Neuronal stem cell (in vitro differentiated cells): ENCODE measurements around the gene SHROOM1.
A peak's percentile ranks its signal among the peaks of the same experiment; 100 is the strongest.

ENCODE experiments used
- DNase-seq: peaks from one replicate; pipeline ENCODE4 v3.0.0-alpha.2; 2013; ENCODE audit warnings: low spot score
- H2AFZ ChIP-seq: one replicate; pipeline ENCODE4 v1.6.1; 2013; ENCODE audit warnings: mild to moderate bottlenecking, low read length, inconsistent platforms
- H2AK5ac ChIP-seq: 2 replicates; pipeline ENCODE4 v1.6.1; 2013; ENCODE audit warnings: low read depth, mild to moderate bottlenecking, inconsistent platforms, low read length, moderate library complexity, mixed read lengths
- H2BK120ac ChIP-seq: 2 replicates; pipeline ENCODE4 v1.6.1; 2013; ENCODE audit warnings: low read depth, mild to moderate bottlenecking, inconsistent platforms, low read length, moderate library complexity, mixed read lengths
- H2BK12ac ChIP-seq: one replicate; pipeline ENCODE4 v1.6.1; 2013; ENCODE audit warnings: low read length, inconsistent platforms
- H2BK15ac ChIP-seq: 2 replicates; pipeline ENCODE4 v1.6.1; 2013; ENCODE audit warnings: mild to moderate bottlenecking, low read length, inconsistent platforms, mixed read lengths
- H2BK5ac ChIP-seq: one replicate; pipeline ENCODE4 v1.6.1; 2013; ENCODE audit warnings: inconsistent platforms, mild to moderate bottlenecking, low read length, moderate library complexity
- H3K14ac ChIP-seq: one replicate; pipeline ENCODE4 v1.6.1; 2013; ENCODE audit warnings: low read length, inconsistent platforms
- H3K18ac ChIP-seq: 2 replicates; pipeline ENCODE4 v1.6.1; 2013; ENCODE audit warnings: low read length, inconsistent platforms
- H3K23ac ChIP-seq: 2 replicates; pipeline ENCODE4 v1.6.1; 2013; ENCODE audit warnings: low read depth, mild to moderate bottlenecking, mixed read lengths, low read length, inconsistent platforms; ENCODE audit not compliant: poor library complexity
- H3K27ac ChIP-seq: replicated peaks from 3 replicates; pipeline ENCODE4 v1.5.1; 2013; ENCODE audit warnings: low read length, inconsistent platforms
- H3K27me3 ChIP-seq, 3 experiments: 2 replicates each; pipeline ENCODE4 v1.6.1; 2013; ENCODE audit warnings: low read length in 3 of 3, mild to moderate bottlenecking in 2 of 3, inconsistent platforms in 1 of 3, low read depth in 1 of 3, mixed read lengths in 1 of 3, moderate library complexity in 1 of 3; ENCODE audit not compliant: control insufficient read depth in 3 of 3, insufficient read depth in 3 of 3
- H3K36me3 ChIP-seq, 2 donors: replicated peaks in 1 of 2; 2 replicates each; pipeline ENCODE4 v1.6.1; 2013; ENCODE audit warnings: low read length in 2 of 2; ENCODE audit not compliant: control insufficient read depth in 2 of 2, insufficient read depth in 2 of 2
- H3K4ac ChIP-seq: 2 replicates; pipeline ENCODE4 v1.6.1; 2013; ENCODE audit warnings: inconsistent platforms, mild to moderate bottlenecking, low read length, moderate library complexity
- H3K4me1 ChIP-seq, 2 donors: 1 replicate in 1 of 2; 2 replicates in 1 of 2; pipeline ENCODE4 v1.6.1; 2013; ENCODE audit warnings: low read length in 2 of 2, low read depth in 1 of 2; ENCODE audit not compliant: control insufficient read depth in 2 of 2, insufficient read depth in 1 of 2
- H3K4me2 ChIP-seq: one replicate; pipeline ENCODE4 v1.6.1; 2013; ENCODE audit warnings: mild to moderate bottlenecking, low read length, inconsistent platforms; ENCODE audit not compliant: insufficient read depth, poor library complexity, severe bottlenecking
- H3K4me3 ChIP-seq, 2 donors: 2 replicates each; pipeline ENCODE4 v1.5.1; 2013; ENCODE audit warnings: low read length in 2 of 2, mild to moderate bottlenecking in 2 of 2, inconsistent platforms in 1 of 2, moderate library complexity in 1 of 2
- H3K79me1 ChIP-seq: one replicate; pipeline ENCODE4 v1.6.1; 2013; ENCODE audit warnings: low read depth, mild to moderate bottlenecking, inconsistent platforms, low read length, moderate library complexity
- H3K9ac ChIP-seq: one replicate; pipeline ENCODE4 v1.6.1; 2013; ENCODE audit warnings: mild to moderate bottlenecking, low read depth, low read length, inconsistent platforms; ENCODE audit not compliant: poor library complexity
- H3K9me3 ChIP-seq, 2 donors: replicated peaks in 1 of 2; 2 replicates each; pipeline versions ENCODE3 to v1.6.1; 2013; ENCODE audit warnings: low read length in 2 of 2, mild to moderate bottlenecking in 2 of 2, inconsistent platforms in 1 of 2, low read depth in 1 of 2, mixed read lengths in 1 of 2, moderate library complexity in 1 of 2; ENCODE audit not compliant: control insufficient read depth in 2 of 2, insufficient read depth in 1 of 2
- H4K8ac ChIP-seq: one replicate; pipeline ENCODE4 v1.6.1; 2013; ENCODE audit warnings: low read depth, mild to moderate bottlenecking, inconsistent platforms, low read length, moderate library complexity
- H4K91ac ChIP-seq: one replicate; pipeline ENCODE4 v1.6.1; 2013; ENCODE audit warnings: low read length, low read depth, mild to moderate bottlenecking, inconsistent platforms; ENCODE audit not compliant: poor library complexity
- WGBS, 2 donors: extraction: QIAGEN DNeasy Blood & Tissue Kit; methylation state at CpG; one replicate each; pipeline ENCODE4 v1.1.7; 2013; ENCODE audit warnings: missing lambda C conversion rate in 2 of 2, mixed read lengths in 1 of 2; ENCODE audit not compliant: insufficient read length in 2 of 2, insufficient replicate concordance in 1 of 2; ENCODE audit errors: extremely low coverage in 2 of 2; 5-methylcytosine and 5-hydroxymethylcytosine counted together

SHROOM1 gene

GRCh38 chr5:132827943-132828673 is 2.3 kb downstream of the SHROOM1 start:
- peak overlapping the region; percentile 22 for H3K9ac ChIP-seq
- no peak overlapping the region for H4K91ac ChIP-seq
- H3K79me1 ChIP-seq, result peaks cover 3% of the 10 kb centered on the region
- no peak overlapping the region for H2BK12ac ChIP-seq
- H3K4me1 ChIP-seq, result peaks cover 0 to 4% of the 10 kb centered on the region in 2 donors
- no CpG with 5 or more reads among the region's 4 CpGs for WGBS, 2 donors
- H2BK5ac ChIP-seq, result no peak overlapping the region
- no peak overlapping the region for H3K4me2 ChIP-seq
- H2AK5ac ChIP-seq, result no peak overlapping the region
- H2BK15ac ChIP-seq, result no peak overlapping the region
- H3K14ac ChIP-seq, result no peak overlapping the region
- peaks cover 15 to 88% (median 77%) of the 10 kb centered on the region in 3 experiments for H3K27me3 ChIP-seq
- H3K23ac ChIP-seq, result no peak overlapping the region
- no peak overlapping the region for H2BK120ac ChIP-seq
- no peak overlapping the region for H4K8ac ChIP-seq
- no peak overlapping the region for H3K18ac ChIP-seq
- no peak overlapping the region for H3K4me3 ChIP-seq
- no peaks in the 10 kb centered on the region for H3K36me3 ChIP-seq
- no peak for DNase-seq
- no peak overlapping the region for H2AFZ ChIP-seq
- no peak overlapping the region for H3K27ac ChIP-seq
- H3K4ac ChIP-seq, result no peak overlapping the region
- H3K9me3 ChIP-seq, result peaks cover 0 to 2% of the 10 kb centered on the region in 2 donors

- no peak overlapping the region for H3K4me2 ChIP-seq
- H3K4ac ChIP-seq, result no peak overlapping the region
- H3K4me3 ChIP-seq, result no peak overlapping the region
- H3K27me3 ChIP-seq, result peaks cover 15 to 85% (median 85%) of the 10 kb centered on the region in 3 experiments
- H2BK12ac ChIP-seq, result no peak overlapping the region
- H3K9me3 ChIP-seq, result peaks cover 0 to 2% of the 10 kb centered on the region in 2 donors
- peak overlapping the region; percentile 59 for H2BK15ac ChIP-seq
- no peak overlapping the region for H4K91ac ChIP-seq
- DNase-seq, result no peak
- no CpG with 5 or more reads among the region's 6 CpGs for WGBS, 2 donors
- H3K79me1 ChIP-seq, result peaks cover 3% of the 10 kb centered on the region
- peak overlapping the region; percentile 68 for H2AK5ac ChIP-seq
- H3K4me1 ChIP-seq, result peaks cover 0 to 4% of the 10 kb centered on the region in 2 donors
- no peak overlapping the region for H3K18ac ChIP-seq
- no peaks in the 10 kb centered on the region for H3K36me3 ChIP-seq
- H3K23ac ChIP-seq, result no peak overlapping the region
- H3K27ac ChIP-seq, result no peak overlapping the region
- H2BK120ac ChIP-seq, result no peak overlapping the region
- H3K9ac ChIP-seq, result no peak overlapping the region
- no peak overlapping the region for H2AFZ ChIP-seq
- H4K8ac ChIP-seq, result no peak overlapping the region
- H3K14ac ChIP-seq, result peak overlapping the region; percentile 82
- peak overlapping the region; percentile 94 for H2BK5ac ChIP-seq
Observed at GRCh38 chr5:132826424-132827082, 3.9 kb downstream of the SHROOM1 start.

- peak overlapping the region; percentile 96 for H3K18ac ChIP-seq
- no peak for DNase-seq
- peaks cover 15 to 82% (median 81%) of the 10 kb centered on the region in 3 experiments for H3K27me3 ChIP-seq
Observed at GRCh38 chr5:132825834-132826391, 4.5 kb downstream of the SHROOM1 start.

More at GRCh38 chr5:132825834-132826391, 4.5 kb downstream of the SHROOM1 start:
- H3K79me1 ChIP-seq, result peaks cover 3% of the 10 kb centered on the region
- peak overlapping the region; percentile 90 for H2BK120ac ChIP-seq
- peaks cover 0 to 2% of the 10 kb centered on the region in 2 donors for H3K9me3 ChIP-seq
- H3K36me3 ChIP-seq, result no peaks in the 10 kb centered on the region
- peak overlapping the region; percentile 94 for H2BK5ac ChIP-seq
- H2BK15ac ChIP-seq, result peak overlapping the region; percentile 59
- peak overlapping the region; percentile 83 for H3K9ac ChIP-seq
- H2AFZ ChIP-seq, result no peak overlapping the region
- H3K14ac ChIP-seq, result peak overlapping the region; percentile 82
- H3K23ac ChIP-seq, result peak overlapping the region; percentile 89
- no peak overlapping the region for H3K27ac ChIP-seq
- no CpG with 5 or more reads among the region's 43 CpGs for WGBS, 2 donors
- H3K4ac ChIP-seq, result peak overlapping the region; percentile 20
- H4K8ac ChIP-seq, result no peak overlapping the region
- peaks cover 0 to 4% of the 10 kb centered on the region in 2 donors for H3K4me1 ChIP-seq
- H3K4me3 ChIP-seq, result peak overlapping the region in 1 of 2 donors; percentile 55
- H3K4me2 ChIP-seq, result peak overlapping the region; percentile 77
- H2BK12ac ChIP-seq, result peak overlapping the region; percentile 82
- H2AK5ac ChIP-seq, result peak overlapping the region; percentile 68
- no peak overlapping the region for H4K91ac ChIP-seq
